ENCODE results near the gene PCDHGA10.

Gene PCDHGA10

GRCh38 chr5:141382469-141383294 is 30.1 kb upstream of the PCDHGA10 start, which contains the start of gene PCDHGA7:
PCDHGA7 (plus strand) TSS chr5:141382742; CDS start chr5:141382900, 158 bp downstream.
- Histone ChIP-seq H3K27ac (ENCODE audit: extremely low read depth, low read depth, low read length) (no peak within 1 kb of the TSS), H3K4me3 (ENCODE audit: low read depth, low read length) (peak within 1 kb of the TSS; percentile 40), H3K4me1 (ENCODE audit: control insufficient read depth, insufficient read depth, low read length) (no peaks in the 10 kb centered on the region), H3K36me3 (ENCODE audit: control insufficient read depth in 2 of 2, insufficient read depth in 1 of 2, low read length in 2 of 2) (no peaks in the 10 kb centered on the region), H3K9me3 (ENCODE audit: control insufficient read depth, insufficient read depth, low read depth, low read length) (no peaks in the 10 kb centered on the region)
- ChIA-PET CTCF (interaction anchor here (0.6 to 1.7 kb wide), 11 partner anchors 9 to 513 kb away, joined by 3 to 8 read pairs (median 4); partner anchors contain the start of genes PCDHGA3, PCDHGA8 and PCDHGB5), POLR2A (no interaction called here)
- TF ChIP-seq ZNF561 (tag by site-specific recombination; IDR thresholded peaks at IDR 0.05; ENCODE audit: borderline replicate concordance) (no peak), ZNF777 (tag by site-specific recombination; IDR thresholded peaks at IDR 0.05; ENCODE audit: borderline replicate concordance) (no peak), HOXC10 (CRISPR knock-in tag; IDR thresholded peaks at IDR 0.05) (no peak), ZNF654 (tag by site-specific recombination; IDR thresholded peaks at IDR 0.05; ENCODE audit: low read depth) (no peak), ZSCAN23 (tag by site-specific recombination; IDR thresholded peaks at IDR 0.05) (no peak), ZNF544 (tag by site-specific recombination; IDR thresholded peaks at IDR 0.05) (no peak), ZNF785 (tag by site-specific recombination; IDR thresholded peaks at IDR 0.05) (no peak), GLI4 (tag by site-specific recombination; IDR thresholded peaks at IDR 0.05) (no peak), ZBTB20 (tag by site-specific recombination; IDR thresholded peaks at IDR 0.05) (no peak), YY1 (tag by site-specific recombination; IDR thresholded peaks at IDR 0.05) (no peak)
- TF ChIP-seq, protein P1, sequence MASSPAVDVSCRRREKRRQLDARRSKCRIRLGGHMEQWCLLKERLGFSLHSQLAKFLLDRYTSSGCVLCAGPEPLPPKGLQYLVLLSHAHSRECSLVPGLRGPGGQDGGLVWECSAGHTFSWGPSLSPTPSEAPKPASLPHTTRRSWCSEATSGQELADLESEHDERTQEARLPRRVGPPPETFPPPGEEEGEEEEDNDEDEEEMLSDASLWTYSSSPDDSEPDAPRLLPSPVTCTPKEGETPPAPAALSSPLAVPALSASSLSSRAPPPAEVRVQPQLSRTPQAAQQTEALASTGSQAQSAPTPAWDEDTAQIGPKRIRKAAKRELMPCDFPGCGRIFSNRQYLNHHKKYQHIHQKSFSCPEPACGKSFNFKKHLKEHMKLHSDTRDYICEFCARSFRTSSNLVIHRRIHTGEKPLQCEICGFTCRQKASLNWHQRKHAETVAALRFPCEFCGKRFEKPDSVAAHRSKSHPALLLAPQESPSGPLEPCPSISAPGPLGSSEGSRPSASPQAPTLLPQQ (tag by site-specific recombination; IDR thresholded peaks at IDR 0.05): no peak
- TF ChIP-seq, protein P2, sequence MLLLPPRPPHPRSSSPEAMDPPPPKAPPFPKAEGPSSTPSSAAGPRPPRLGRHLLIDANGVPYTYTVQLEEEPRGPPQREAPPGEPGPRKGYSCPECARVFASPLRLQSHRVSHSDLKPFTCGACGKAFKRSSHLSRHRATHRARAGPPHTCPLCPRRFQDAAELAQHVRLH (tag by site-specific recombination; IDR thresholded peaks at IDR 0.05): no peak
- TF ChIP-seq, protein P3, sequence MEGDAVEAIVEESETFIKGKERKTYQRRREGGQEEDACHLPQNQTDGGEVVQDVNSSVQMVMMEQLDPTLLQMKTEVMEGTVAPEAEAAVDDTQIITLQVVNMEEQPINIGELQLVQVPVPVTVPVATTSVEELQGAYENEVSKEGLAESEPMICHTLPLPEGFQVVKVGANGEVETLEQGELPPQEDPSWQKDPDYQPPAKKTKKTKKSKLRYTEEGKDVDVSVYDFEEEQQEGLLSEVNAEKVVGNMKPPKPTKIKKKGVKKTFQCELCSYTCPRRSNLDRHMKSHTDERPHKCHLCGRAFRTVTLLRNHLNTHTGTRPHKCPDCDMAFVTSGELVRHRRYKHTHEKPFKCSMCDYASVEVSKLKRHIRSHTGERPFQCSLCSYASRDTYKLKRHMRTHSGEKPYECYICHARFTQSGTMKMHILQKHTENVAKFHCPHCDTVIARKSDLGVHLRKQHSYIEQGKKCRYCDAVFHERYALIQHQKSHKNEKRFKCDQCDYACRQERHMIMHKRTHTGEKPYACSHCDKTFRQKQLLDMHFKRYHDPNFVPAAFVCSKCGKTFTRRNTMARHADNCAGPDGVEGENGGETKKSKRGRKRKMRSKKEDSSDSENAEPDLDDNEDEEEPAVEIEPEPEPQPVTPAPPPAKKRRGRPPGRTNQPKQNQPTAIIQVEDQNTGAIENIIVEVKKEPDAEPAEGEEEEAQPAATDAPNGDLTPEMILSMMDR (tag by site-specific recombination; IDR thresholded peaks at IDR 0.05): no peak
- TF ChIP-seq, protein P4, sequence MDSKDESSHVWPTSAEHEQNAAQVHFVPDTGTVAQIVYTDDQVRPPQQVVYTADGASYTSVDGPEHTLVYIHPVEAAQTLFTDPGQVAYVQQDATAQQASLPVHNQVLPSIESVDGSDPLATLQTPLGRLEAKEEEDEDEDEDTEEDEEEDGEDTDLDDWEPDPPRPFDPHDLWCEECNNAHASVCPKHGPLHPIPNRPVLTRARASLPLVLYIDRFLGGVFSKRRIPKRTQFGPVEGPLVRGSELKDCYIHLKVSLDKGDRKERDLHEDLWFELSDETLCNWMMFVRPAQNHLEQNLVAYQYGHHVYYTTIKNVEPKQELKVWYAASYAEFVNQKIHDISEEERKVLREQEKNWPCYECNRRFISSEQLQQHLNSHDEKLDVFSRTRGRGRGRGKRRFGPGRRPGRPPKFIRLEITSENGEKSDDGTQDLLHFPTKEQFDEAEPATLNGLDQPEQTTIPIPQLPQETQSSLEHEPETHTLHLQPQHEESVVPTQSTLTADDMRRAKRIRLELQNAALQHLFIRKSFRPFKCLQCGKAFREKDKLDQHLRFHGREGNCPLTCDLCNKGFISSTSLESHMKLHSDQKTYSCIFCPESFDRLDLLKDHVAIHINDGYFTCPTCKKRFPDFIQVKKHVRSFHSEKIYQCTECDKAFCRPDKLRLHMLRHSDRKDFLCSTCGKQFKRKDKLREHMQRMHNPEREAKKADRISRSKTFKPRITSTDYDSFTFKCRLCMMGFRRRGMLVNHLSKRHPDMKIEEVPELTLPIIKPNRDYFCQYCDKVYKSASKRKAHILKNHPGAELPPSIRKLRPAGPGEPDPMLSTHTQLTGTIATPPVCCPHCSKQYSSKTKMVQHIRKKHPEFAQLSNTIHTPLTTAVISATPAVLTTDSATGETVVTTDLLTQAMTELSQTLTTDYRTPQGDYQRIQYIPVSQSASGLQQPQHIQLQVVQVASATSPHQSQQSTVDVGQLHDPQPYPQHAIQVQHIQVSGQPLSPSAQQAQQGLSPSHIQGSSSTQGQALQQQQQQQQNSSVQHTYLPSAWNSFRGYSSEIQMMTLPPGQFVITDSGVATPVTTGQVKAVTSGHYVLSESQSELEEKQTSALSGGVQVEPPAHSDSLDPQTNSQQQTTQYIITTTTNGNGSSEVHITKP (tag by site-specific recombination; IDR thresholded peaks at IDR 0.05): no peak

GRCh38 chr5:141383345-141383744 is 29.4 kb upstream of the PCDHGA10 start:
- H3K4me3 ChIP-seq (ENCODE audit: low read depth, low read length): no peak overlapping the region
- no peaks in the 10 kb centered on the region for H3K9me3 ChIP-seq (ENCODE audit: control insufficient read depth, insufficient read depth, low read depth, low read length)
- H3K4me1 ChIP-seq (ENCODE audit: control insufficient read depth, insufficient read depth, low read length): no peaks in the 10 kb centered on the region
- POLR2A ChIA-PET: no interaction called here
- H3K27ac ChIP-seq (ENCODE audit: extremely low read depth, low read depth, low read length): no peak overlapping the region
- H3K36me3 ChIP-seq (ENCODE audit: control insufficient read depth in 2 of 2, insufficient read depth in 1 of 2, low read length in 2 of 2): no peaks in the 10 kb centered on the region
- CTCF ChIA-PET: interaction anchor here (0.7 to 1.7 kb wide), 6 partner anchors 9 to 181 kb away, joined by 3 to 8 read pairs (median 4); partner anchors contain the start of genes PCDHGA8 and PCDHGB5
- TF ChIP-seq, protein P5, sequence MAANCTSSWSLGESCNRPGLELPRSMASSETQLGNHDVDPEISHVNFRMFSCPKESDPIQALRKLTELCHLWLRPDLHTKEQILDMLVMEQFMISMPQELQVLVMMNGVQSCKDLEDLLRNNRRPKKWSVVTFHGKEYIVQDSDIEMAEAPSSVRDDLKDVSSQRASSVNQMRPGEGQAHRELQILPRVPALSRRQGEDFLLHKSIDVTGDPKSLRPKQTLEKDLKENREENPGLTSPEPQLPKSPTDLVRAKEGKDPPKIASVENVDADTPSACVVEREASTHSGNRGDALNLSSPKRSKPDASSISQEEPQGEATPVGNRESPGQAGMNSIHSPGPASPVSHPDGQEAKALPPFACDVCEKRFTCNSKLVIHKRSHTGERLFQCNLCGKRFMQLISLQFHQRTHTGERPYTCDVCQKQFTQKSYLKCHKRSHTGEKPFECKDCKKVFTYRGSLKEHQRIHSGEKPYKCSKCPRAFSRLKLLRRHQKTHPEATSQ (tag by site-specific recombination; IDR thresholded peaks at IDR 0.05): no peak
- TF ChIP-seq ZNF2 (tag by site-specific recombination; IDR thresholded peaks at IDR 0.05) (no peak), ZNF707 (tag by site-specific recombination; IDR thresholded peaks at IDR 0.05) (no peak), ZNF571 (tag by site-specific recombination; IDR thresholded peaks at IDR 0.05) (no peak), ZNF350 (tag by site-specific recombination; IDR thresholded peaks at IDR 0.05) (no peak)
- TF ChIP-seq, protein P6, sequence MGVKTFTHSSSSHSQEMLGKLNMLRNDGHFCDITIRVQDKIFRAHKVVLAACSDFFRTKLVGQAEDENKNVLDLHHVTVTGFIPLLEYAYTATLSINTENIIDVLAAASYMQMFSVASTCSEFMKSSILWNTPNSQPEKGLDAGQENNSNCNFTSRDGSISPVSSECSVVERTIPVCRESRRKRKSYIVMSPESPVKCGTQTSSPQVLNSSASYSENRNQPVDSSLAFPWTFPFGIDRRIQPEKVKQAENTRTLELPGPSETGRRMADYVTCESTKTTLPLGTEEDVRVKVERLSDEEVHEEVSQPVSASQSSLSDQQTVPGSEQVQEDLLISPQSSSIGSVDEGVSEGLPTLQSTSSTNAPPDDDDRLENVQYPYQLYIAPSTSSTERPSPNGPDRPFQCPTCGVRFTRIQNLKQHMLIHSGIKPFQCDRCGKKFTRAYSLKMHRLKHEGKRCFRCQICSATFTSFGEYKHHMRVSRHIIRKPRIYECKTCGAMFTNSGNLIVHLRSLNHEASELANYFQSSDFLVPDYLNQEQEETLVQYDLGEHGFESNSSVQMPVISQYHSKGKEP (tag by site-specific recombination; IDR thresholded peaks at IDR 0.05): no peak

Data from HEK293 (cell line).